ENCODE results near the gene FIBIN.

- TF ChIP-seq CTCF (IDR thresholded peaks at IDR 0.05; ENCODE audit: borderline replicate concordance, extremely low read depth, low read length, poor library complexity, severe bottlenecking): no peak
- TF ChIP-seq EZH2 (IDR thresholded peaks at IDR 0.05; ENCODE audit: borderline replicate concordance, low read depth, low read length, severe bottlenecking): no peak
Measured at GRCh38 chr11:26987272-26987671, 6.6 kb upstream of the FIBIN start.
